HG03342 (cell line): ENCODE measurements around the gene SHROOM4.

Experiments used
- ATAC-seq: cut with Tn5 transposase; IDR thresholded peaks from one replicate; pipeline ENCODE4 v1.9.1; 2021; ENCODE audit warnings: mild to moderate bottlenecking, moderate library complexity; ENCODE audit not compliant: unreplicated experiment

Gene SHROOM4

GRCh38 chrX:50707955-50708699 lies 105.9 kb downstream of the SHROOM4 start:
- ATAC-seq: no peak

GRCh38 chrX:50707405-50707804 lies 106.6 kb downstream of the SHROOM4 start:
- no peak for ATAC-seq

GRCh38 chrX:50705042-50705441 lies 109.0 kb downstream of the SHROOM4 start:
- ATAC-seq: no peak

GRCh38 chrX:50704360-50704759 lies 109.6 kb downstream of the SHROOM4 start:
- no peak for ATAC-seq

- ATAC-seq: no peak
Measured at GRCh38 chrX:50700921-50701320, 113.1 kb downstream of the SHROOM4 start.

GRCh38 chrX:50698944-50699343 lies 115.0 kb downstream of the SHROOM4 start:
- ATAC-seq: no peak

GRCh38 chrX:50697691-50698090 lies 116.3 kb downstream of the SHROOM4 start:
- no peak for ATAC-seq

- ATAC-seq: peak; percentile 99
Measured at GRCh38 chrX:50691820-50692219, 122.2 kb downstream of the SHROOM4 start.

GRCh38 chrX:50684871-50685270 lies 129.1 kb downstream of the SHROOM4 start:
- no peak for ATAC-seq

GRCh38 chrX:50680990-50681389 lies 133.0 kb downstream of the SHROOM4 start:
- ATAC-seq: no peak

- ATAC-seq: no peak
Measured at GRCh38 chrX:50677789-50678188, 136.2 kb downstream of the SHROOM4 start.

GRCh38 chrX:50671661-50672060 lies 142.3 kb downstream of the SHROOM4 start:
- ATAC-seq: no peak

- no peak for ATAC-seq
Measured at GRCh38 chrX:50668860-50669259, 145.1 kb downstream of the SHROOM4 start.

GRCh38 chrX:50648156-50648555 lies 165.8 kb downstream of the SHROOM4 start:
- no peak for ATAC-seq

GRCh38 chrX:50644496-50644895 lies 169.5 kb downstream of the SHROOM4 start:
- ATAC-seq: no peak

GRCh38 chrX:50643525-50644137 lies 170.4 kb downstream of the SHROOM4 start:
- no peak for ATAC-seq

- ATAC-seq: no peak
Measured at GRCh38 chrX:50638123-50638522, 175.9 kb downstream of the SHROOM4 start.

GRCh38 chrX:50635817-50636365 lies 178.1 kb downstream of the SHROOM4 start:
- no peak for ATAC-seq

- no peak for ATAC-seq
Measured at GRCh38 chrX:50635162-50635561, 178.8 kb downstream of the SHROOM4 start.

GRCh38 chrX:50629774-50630173 lies 184.2 kb downstream of the SHROOM4 start:
- ATAC-seq: no peak

GRCh38 chrX:50627696-50628095 lies 186.3 kb downstream of the SHROOM4 start:
- no peak for ATAC-seq

GRCh38 chrX:50626432-50626831 lies 187.6 kb downstream of the SHROOM4 start:
- ATAC-seq: no peak
